NB4 (cell line): Measurements from ENCODE around the gene TMEM164.

ENCODE experiments used
- POLR2A ChIP-seq: IDR thresholded peaks from 2 replicates; pipeline ENCODE4 v1.6.1; 2011; ENCODE audit warnings: mild to moderate bottlenecking; ENCODE audit not compliant: insufficient read length; ENCODE audit errors: extremely low read depth
- TF ChIP-seq, protein P1 (sequence below): IDR thresholded peaks from one replicate; pipeline ENCODE4 v1.5.1; 2012; ENCODE audit warnings: low read depth, low read length

DNA sequence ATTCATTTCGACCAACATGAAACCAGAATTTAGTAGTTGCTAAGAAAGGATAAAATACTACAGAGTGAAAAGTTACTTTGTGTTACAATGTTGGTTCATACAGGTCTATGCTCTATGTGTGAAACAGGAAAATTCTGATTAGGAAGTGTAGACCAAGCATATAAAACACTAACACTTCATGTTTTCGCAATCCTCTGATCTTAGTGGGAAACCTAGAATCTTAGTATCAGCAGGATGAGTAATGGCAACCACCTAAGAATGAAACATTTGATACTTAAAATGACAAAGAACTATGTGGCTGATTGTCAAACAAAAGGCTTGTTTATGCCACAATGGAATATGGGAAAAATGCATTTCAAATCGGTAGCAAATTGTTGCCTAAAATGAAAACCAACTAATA is 198.9 kb downstream of the TMEM164 start:
- no peak for TF ChIP-seq POLR2A
- TF ChIP-seq, protein P1, sequence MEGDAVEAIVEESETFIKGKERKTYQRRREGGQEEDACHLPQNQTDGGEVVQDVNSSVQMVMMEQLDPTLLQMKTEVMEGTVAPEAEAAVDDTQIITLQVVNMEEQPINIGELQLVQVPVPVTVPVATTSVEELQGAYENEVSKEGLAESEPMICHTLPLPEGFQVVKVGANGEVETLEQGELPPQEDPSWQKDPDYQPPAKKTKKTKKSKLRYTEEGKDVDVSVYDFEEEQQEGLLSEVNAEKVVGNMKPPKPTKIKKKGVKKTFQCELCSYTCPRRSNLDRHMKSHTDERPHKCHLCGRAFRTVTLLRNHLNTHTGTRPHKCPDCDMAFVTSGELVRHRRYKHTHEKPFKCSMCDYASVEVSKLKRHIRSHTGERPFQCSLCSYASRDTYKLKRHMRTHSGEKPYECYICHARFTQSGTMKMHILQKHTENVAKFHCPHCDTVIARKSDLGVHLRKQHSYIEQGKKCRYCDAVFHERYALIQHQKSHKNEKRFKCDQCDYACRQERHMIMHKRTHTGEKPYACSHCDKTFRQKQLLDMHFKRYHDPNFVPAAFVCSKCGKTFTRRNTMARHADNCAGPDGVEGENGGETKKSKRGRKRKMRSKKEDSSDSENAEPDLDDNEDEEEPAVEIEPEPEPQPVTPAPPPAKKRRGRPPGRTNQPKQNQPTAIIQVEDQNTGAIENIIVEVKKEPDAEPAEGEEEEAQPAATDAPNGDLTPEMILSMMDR = no peak
